Body of pancreas (tissue), 4 donors: ENCODE results near the gene ZCCHC4.

Experiments
- CTCF ChIP-seq, 7 experiments: fragments of 450-650 bp in 4 of 7; fragments of 200-600 bp in 3 of 7; sonication (generic) in 3 of 7; IDR thresholded peaks; one replicate each; pipeline ENCODE4 v1.5.1; 2016 to 2019; ENCODE audit warnings: antibody characterized with exemption in 7 of 7
- POLR2A ChIP-seq, 3 donors: fragments of 450-650 bp; IDR thresholded peaks; one replicate each; pipeline ENCODE4 v1.6.1; 2016; ENCODE audit warnings: antibody characterized with exemption in 3 of 3, mild to moderate bottlenecking in 2 of 3

GRCh38 chr4:25301471-25301870 lies 11.1 kb upstream of the ZCCHC4 start:
- TF ChIP-seq CTCF (IDR thresholded peaks at IDR 0.05) (no peak), POLR2A (IDR thresholded peaks at IDR 0.05) (no peak)
